WTC11 (cell line): ENCODE measurements around the gene NDUFS6. TPM values are rescaled to one million over a fixed set of nuclear protein-coding genes. Genes with fewer than 3 reads are reported as not detected.

Experiments used
- ATAC-seq: fragments of 200-7000 bp; cut with Tn5 transposase; 2 replicates; pipeline ENCODE4 v1.10.0; 2021; ENCODE audit warnings: mild to moderate bottlenecking, moderate library complexity
- CTCF ChIA-PET: fragments of 300-600 bp; sonication (Branson Sonifier 250); formaldehyde crosslinking; loops from one replicate; lab custom pipeline; 2021; ENCODE audit warnings: antibody characterized with exemption; lab: Charles Lee
- POLR2A ChIA-PET: fragments of 350-600 bp; sonication (Branson Sonifier 250); formaldehyde crosslinking; loops from one replicate; lab custom pipeline; 2021; ENCODE audit warnings: antibody characterized with exemption; lab: Charles Lee
- DNase-seq: peaks from one replicate; pipeline ENCODE4 v3.0.0; 2021; ENCODE audit warnings: low spot score
- H3K27ac Mint-ChIP-seq: 2 replicates; pipeline ENCODE4 v1.8.0; 2021; ENCODE audit warnings: mixed read lengths
- H3K27me3 Mint-ChIP-seq: 2 replicates; pipeline ENCODE4 v1.8.0; 2021; ENCODE audit warnings: low read depth, mild to moderate bottlenecking, moderate library complexity, mixed read lengths
- H3K36me3 Mint-ChIP-seq: 2 replicates; pipeline ENCODE4 v1.8.0; 2021; ENCODE audit warnings: mixed read lengths
- H3K4me1 Mint-ChIP-seq: 2 replicates; pipeline ENCODE4 v1.8.0; 2022; ENCODE audit warnings: mixed read lengths
- H3K4me3 Mint-ChIP-seq: 2 replicates; pipeline ENCODE4 v1.8.0; 2021; ENCODE audit warnings: mild to moderate bottlenecking, moderate library complexity, mixed read lengths
- H3K9me3 Mint-ChIP-seq: 2 replicates; pipeline ENCODE4 v1.8.0; 2021; ENCODE audit warnings: mixed read lengths
- ATF1 ChIP-seq: sonication (generic); formaldehyde crosslinking; IDR thresholded peaks from 2 replicates; pipeline ENCODE4 v1.8.1; 2023; ENCODE audit warnings: mild to moderate bottlenecking, moderate library complexity, missing genetic modification reagents
- ATF6 ChIP-seq: sonication (generic); formaldehyde crosslinking; IDR thresholded peaks from 2 replicates; pipeline ENCODE4 v1.8.1; 2023; ENCODE audit warnings: mild to moderate bottlenecking, missing genetic modification reagents
- ELF4 ChIP-seq: sonication (generic); formaldehyde crosslinking; IDR thresholded peaks from 2 replicates; pipeline ENCODE4 v1.8.1; 2022; ENCODE audit warnings: low read depth, mild to moderate bottlenecking, moderate library complexity, missing genetic modification reagents
- ETV6 ChIP-seq: sonication (generic); formaldehyde crosslinking; IDR thresholded peaks from 2 replicates; pipeline ENCODE4 v1.8.1; 2022; ENCODE audit warnings: mild to moderate bottlenecking, missing genetic modification reagents
- FOXK1 ChIP-seq: sonication (generic); formaldehyde crosslinking; IDR thresholded peaks from 2 replicates; pipeline ENCODE4 v1.8.0; 2022; ENCODE audit warnings: mild to moderate bottlenecking, moderate library complexity, missing genetic modification reagents
- FOXP1 ChIP-seq: sonication (generic); formaldehyde crosslinking; IDR thresholded peaks from 2 replicates; pipeline ENCODE4 v1.8.0; 2022; ENCODE audit warnings: missing genetic modification reagents, mild to moderate bottlenecking, moderate library complexity, borderline replicate concordance
- JAZF1 ChIP-seq: fragments of 250-450 bp; sonication (Bioruptor Pico); IDR thresholded peaks from 2 replicates; pipeline ENCODE4 v1.9.0; 2021; ENCODE audit warnings: moderate library complexity, mild to moderate bottlenecking, inconsistent platforms
- KAT7 ChIP-seq: sonication (generic); formaldehyde crosslinking; IDR thresholded peaks from 2 replicates; pipeline ENCODE4 v1.8.1; 2023; ENCODE audit warnings: missing genetic modification reagents, mild to moderate bottlenecking, borderline replicate concordance
- MYBL2 ChIP-seq: sonication (generic); formaldehyde crosslinking; IDR thresholded peaks from 2 replicates; pipeline ENCODE4 v1.8.1; 2023; ENCODE audit warnings: mild to moderate bottlenecking, moderate library complexity, missing genetic modification reagents
- NR1H2 ChIP-seq: sonication (generic); formaldehyde crosslinking; IDR thresholded peaks from 2 replicates; pipeline ENCODE4 v1.9.0; 2021; ENCODE audit warnings: mild to moderate bottlenecking, moderate library complexity, missing genetic modification reagents
- SMAD4 ChIP-seq: sonication (generic); formaldehyde crosslinking; IDR thresholded peaks from 2 replicates; pipeline ENCODE4 v1.8.0; 2022; ENCODE audit warnings: mild to moderate bottlenecking, missing genetic modification reagents
- SP1 ChIP-seq: sonication (generic); formaldehyde crosslinking; conservative IDR thresholded peaks from 2 replicates; pipeline ENCODE4 v1.8.1; 2022; ENCODE audit warnings: missing genetic modification reagents
- TEAD1 ChIP-seq: sonication (generic); formaldehyde crosslinking; IDR thresholded peaks from 2 replicates; pipeline ENCODE4 v1.8.0; 2022; ENCODE audit warnings: mild to moderate bottlenecking, missing genetic modification reagents
- TP53 ChIP-seq: sonication (generic); formaldehyde crosslinking; IDR thresholded peaks from 2 replicates; pipeline ENCODE4 v1.8.1; 2023; ENCODE audit warnings: mild to moderate bottlenecking, missing genetic modification reagents
- USF1 ChIP-seq: sonication (generic); formaldehyde crosslinking; IDR thresholded peaks from 2 replicates; pipeline ENCODE4 v1.8.0; 2022; ENCODE audit warnings: mild to moderate bottlenecking, missing genetic modification reagents
- ZBTB43 ChIP-seq: sonication (generic); formaldehyde crosslinking; IDR thresholded peaks from 2 replicates; pipeline ENCODE4 v1.8.1; 2023; ENCODE audit warnings: mild to moderate bottlenecking, missing genetic modification reagents
- ZNF263 ChIP-seq: sonication (generic); formaldehyde crosslinking; IDR thresholded peaks from 2 replicates; pipeline ENCODE4 v1.8.1; 2022; ENCODE audit warnings: low read depth, mild to moderate bottlenecking, moderate library complexity, missing genetic modification reagents
- ZNF512 ChIP-seq: sonication (generic); formaldehyde crosslinking; IDR thresholded peaks from 2 replicates; pipeline ENCODE4 v1.8.1; 2022; ENCODE audit warnings: missing genetic modification reagents, borderline replicate concordance
- ZNF671 ChIP-seq: fragments of 250-450 bp; sonication (Bioruptor Pico); IDR thresholded peaks from 2 replicates; pipeline ENCODE4 v1.8.0; 2021; ENCODE audit warnings: mild to moderate bottlenecking
- total RNA-seq: library from RNA; stranded (reverse); gene quantifications from 3 replicates; pipeline ENCODE4 v1.2.3, GENCODE V29; 2021

NDUFS6 gene
- total RNA-seq, 1 experiment from 2014 or later, result 84.3 TPM

GRCh38 chr5:1827886-1828397 lies 26.7 kb downstream of the NDUFS6 start:
- ATAC-seq, result peak; percentile 86
- peak; percentile 59 for DNase-seq
- Mint-ChIP-seq H3K27me3 (no peaks in the 10 kb centered on the region; the same call in 1 of the 2 replicates), H3K4me1 (peaks cover 34% of the 10 kb centered on the region), H3K4me3 (peak overlapping the region; percentile 57), H3K27ac (no peak overlapping the region), H3K9me3 (no peaks in the 10 kb centered on the region), H3K36me3 (peaks cover 8% of the 10 kb centered on the region)
- ChIA-PET POLR2A (interaction anchor here (0.8 to 1.5 kb wide), 2 partner anchors 24 to 27 kb away, joined by 3 to 4 read pairs; no protein-coding TSS in a partner anchor), CTCF (interaction anchor here (0.6 to 1.6 kb wide), 4 partner anchors 27 to 211 kb away, joined by 3 to 5 read pairs (median 3); partner anchors contain the start of gene NDUFS6)
- TF ChIP-seq USF1, result no peak
- 0 out of 2 replicates have a peak, but pooled peaks have one; percentile 7 for TF ChIP-seq MYBL2
- no peak for TF ChIP-seq ATF1 (CRISPR knock-in tag)
- no peak for TF ChIP-seq ATF6 (CRISPR knock-in tag)
- no peak for TF ChIP-seq TEAD1 (CRISPR knock-in tag)
- TF ChIP-seq SMAD4, result no peak
- no peak for TF ChIP-seq KAT7 (CRISPR knock-in tag)
- peak; percentile 64 for TF ChIP-seq SP1
- no peak for TF ChIP-seq JAZF1 (CRISPR knock-in tag)
- TF ChIP-seq FOXP1 (CRISPR knock-in tag), result no peak
- no peak for TF ChIP-seq ELF4 (CRISPR knock-in tag)
- TF ChIP-seq NR1H2, result no peak

GRCh38 chr5:1830571-1831228 lies 29.5 kb downstream of the NDUFS6 start:
- POLR2A ChIA-PET, result no interaction called here
- DNase-seq, result no peak

GRCh38 chr5:1831257-1831656 lies 30.1 kb downstream of the NDUFS6 start:
- ATAC-seq (no peak), DNase-seq (no peak)
- Mint-ChIP-seq H3K4me3 (no peak overlapping the region), H3K27ac (no peak overlapping the region), H3K36me3 (0 out of 2 replicates have a peak, but pooled peaks cover 3% of the 10 kb centered on the region), H3K9me3 (no peaks in the 10 kb centered on the region), H3K27me3 (no peaks in the 10 kb centered on the region; the same call in none of the 2 replicates), H3K4me1 (peaks cover 56% of the 10 kb centered on the region)
- CTCF ChIA-PET, result no interaction called here
- POLR2A ChIA-PET, result no interaction called here
- TF ChIP-seq FOXK1 (CRISPR knock-in tag), result no peak
- no peak for TF ChIP-seq ZNF512 (CRISPR knock-in tag)
- no peak for TF ChIP-seq ATF6 (CRISPR knock-in tag)
- TF ChIP-seq TP53 (CRISPR knock-in tag), result no peak
- TF ChIP-seq JAZF1 (CRISPR knock-in tag), result no peak
- no peak for TF ChIP-seq ZNF263 (CRISPR knock-in tag)
- TF ChIP-seq SMAD4, result no peak
- no peak for TF ChIP-seq ETV6 (CRISPR knock-in tag)
- TF ChIP-seq ZNF671, result no peak

More at GRCh38 chr5:1830571-1831228, 29.5 kb downstream of the NDUFS6 start:
- Mint-ChIP-seq H3K4me1 (peaks cover 52% of the 10 kb centered on the region), H3K27me3 (no peaks in the 10 kb centered on the region; the same call in 1 of the 2 replicates), H3K4me3 (no peak overlapping the region), H3K27ac (no peak overlapping the region), H3K9me3 (no peaks in the 10 kb centered on the region), H3K36me3 (peaks cover 5% of the 10 kb centered on the region; the same call in 1 of the 2 replicates)
- CTCF ChIA-PET, result no interaction called here
- TF ChIP-seq ZNF263 (CRISPR knock-in tag), result peak; percentile 53; the same call in 1 of the 2 replicates
- TF ChIP-seq ZBTB43 (CRISPR knock-in tag), result no peak
- no peak for ATAC-seq
